Measurements from ENCODE around the gene FBLN7.

The FBLN7 gene

GRCh38 chr2:112194482-112194881, 56.3 kb downstream of the FBLN7 start:
- Mint-ChIP-seq H3K27ac (no peak overlapping the region), H3K4me3 (no peak overlapping the region), H3K27me3 (ENCODE audit: low read depth) (no peaks in the 10 kb centered on the region), H3K36me3 (ENCODE audit: low read depth) (peaks cover 13% of the 10 kb centered on the region), H3K4me1 (peaks cover 10% of the 10 kb centered on the region), H3K9me3 (peaks cover 4% of the 10 kb centered on the region)
- TF ChIP-seq CTCF (IDR thresholded peaks at IDR 0.05; ENCODE audit: unreplicated experiment in 3 of 3): no peak

DNA sequence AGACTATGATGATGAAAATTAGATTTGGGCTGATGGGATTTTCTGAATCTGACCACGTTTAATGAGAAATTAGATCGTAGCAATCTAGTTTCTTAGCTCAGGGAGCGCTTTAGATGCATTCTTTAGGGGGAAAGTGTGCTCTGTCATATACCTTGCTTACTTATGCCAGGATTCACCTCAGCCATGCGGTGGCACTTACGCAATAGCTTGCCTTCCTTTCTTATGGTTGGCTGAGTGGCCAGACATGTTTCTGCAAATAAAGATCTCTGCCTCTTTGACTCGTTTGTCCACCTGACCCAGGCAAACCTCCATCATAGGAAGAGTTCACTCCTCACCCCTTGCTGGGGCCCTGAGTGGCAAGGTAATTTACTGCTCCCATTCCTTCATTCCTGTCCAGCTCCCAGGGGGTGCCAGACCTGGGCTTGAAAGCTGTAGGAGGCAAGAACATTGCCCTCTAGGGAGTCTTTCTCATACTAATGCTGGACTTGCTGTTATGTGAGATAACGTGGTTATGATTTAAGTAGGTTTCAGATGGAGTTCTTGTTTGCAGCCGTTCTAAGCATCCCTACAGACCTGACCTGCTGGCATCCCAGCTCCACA, 57.1 kb downstream of the FBLN7 start:
- Mint-ChIP-seq H3K36me3 (ENCODE audit: low read depth) (peaks cover 9% of the 10 kb centered on the region), H3K27ac (no peak overlapping the region), H3K4me1 (peaks cover 10% of the 10 kb centered on the region), H3K9me3 (peaks cover 4% of the 10 kb centered on the region), H3K27me3 (ENCODE audit: low read depth) (no peaks in the 10 kb centered on the region), H3K4me3 (no peak overlapping the region)
- TF ChIP-seq CTCF (IDR thresholded peaks at IDR 0.05; ENCODE audit: unreplicated experiment in 3 of 3): no peak

- H3K4me1 Mint-ChIP-seq: peaks cover 10% of the 10 kb centered on the region
- no peaks in the 10 kb centered on the region for H3K27me3 Mint-ChIP-seq (ENCODE audit: low read depth)
- peaks cover 9% of the 10 kb centered on the region for H3K36me3 Mint-ChIP-seq (ENCODE audit: low read depth)
- no peak for TF ChIP-seq CTCF (IDR thresholded peaks at IDR 0.05; ENCODE audit: unreplicated experiment in 3 of 3)
- no peak overlapping the region for H3K4me3 Mint-ChIP-seq
- H3K9me3 Mint-ChIP-seq: peaks cover 2% of the 10 kb centered on the region
- no peak overlapping the region for H3K27ac Mint-ChIP-seq
These were observed 57.8 kb downstream of the FBLN7 start for GRCh38 chr2:112195950-112196349.

GRCh38 chr2:112197868-112198267, 59.7 kb downstream of the FBLN7 start:
- Mint-ChIP-seq H3K4me3 (no peak overlapping the region), H3K4me1 (peaks cover 10% of the 10 kb centered on the region), H3K9me3 (peaks cover 2% of the 10 kb centered on the region), H3K36me3 (ENCODE audit: low read depth) (no peaks in the 10 kb centered on the region), H3K27ac (peak overlapping the region in 1 of 3 experiments; percentile 12), H3K27me3 (ENCODE audit: low read depth) (no peaks in the 10 kb centered on the region)
- no peak for TF ChIP-seq CTCF (IDR thresholded peaks at IDR 0.05; ENCODE audit: unreplicated experiment in 3 of 3)

- H3K4me3 Mint-ChIP-seq: no peak overlapping the region
- no peaks in the 10 kb centered on the region for H3K27me3 Mint-ChIP-seq (ENCODE audit: low read depth)
- no peak for TF ChIP-seq CTCF (IDR thresholded peaks at IDR 0.05; ENCODE audit: unreplicated experiment in 3 of 3)
- no peak overlapping the region for H3K27ac Mint-ChIP-seq
- H3K9me3 Mint-ChIP-seq: peaks cover 10% of the 10 kb centered on the region
- peaks cover 7% of the 10 kb centered on the region for H3K36me3 Mint-ChIP-seq (ENCODE audit: low read depth)
- H3K4me1 Mint-ChIP-seq: peaks cover 10% of the 10 kb centered on the region
These were observed 60.6 kb downstream of the FBLN7 start for GRCh38 chr2:112198780-112199179.

DNA sequence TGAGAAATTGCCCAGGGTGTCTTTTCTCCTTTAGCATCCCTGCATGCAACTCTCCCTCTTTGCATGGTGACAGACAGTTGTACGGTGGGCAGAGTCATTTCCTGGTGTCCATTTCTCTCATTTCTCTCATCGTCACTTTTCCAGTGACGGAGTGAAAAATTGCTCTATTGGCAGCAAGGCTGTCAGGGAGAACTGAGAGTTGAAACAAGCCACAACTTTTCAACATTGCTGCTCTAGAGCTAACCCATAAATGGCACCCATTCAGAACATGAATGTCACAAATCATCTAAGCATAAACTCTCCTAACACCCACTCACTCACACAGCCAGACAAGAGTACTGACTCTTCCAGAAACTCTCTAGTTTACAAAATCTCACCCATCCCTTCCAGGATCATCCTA, 61.0 kb downstream of the FBLN7 start:
- Mint-ChIP-seq H3K27me3 (ENCODE audit: low read depth) (no peaks in the 10 kb centered on the region), H3K36me3 (ENCODE audit: low read depth) (peaks cover 9% of the 10 kb centered on the region), H3K4me3 (no peak overlapping the region), H3K27ac (no peak overlapping the region), H3K4me1 (peaks cover 10% of the 10 kb centered on the region), H3K9me3 (peaks cover 12% of the 10 kb centered on the region)
- no peak for TF ChIP-seq CTCF (IDR thresholded peaks at IDR 0.05; ENCODE audit: unreplicated experiment in 3 of 3)

Data from nephron (organoid).